PFSK-1 (cell line): ENCODE data around the gene APC2.

Experiments used
- FOXP2 ChIP-seq: optimal IDR thresholded peaks from 2 replicates; pipeline ENCODE3; 2011; ENCODE audit warnings: borderline replicate concordance, control low read depth, inconsistent platforms; ENCODE audit not compliant: insufficient read depth; ENCODE audit errors: extremely low read length, extremely low read depth
- POLR2AphosphoS5 ChIP-seq: IDR thresholded peaks from 2 replicates; pipeline ENCODE4 v1.6.1; 2012; ENCODE audit warnings: low read depth, mild to moderate bottlenecking, control low read depth, low read length, moderate library complexity
- REST ChIP-seq, 2 experiments: IDR thresholded peaks; 2 replicates each; pipeline versions ENCODE4 v1.6.1 to v1.8.0; 2011 to 2012; ENCODE audit warnings: low read depth in 2 of 2, low read length in 2 of 2, control low read depth in 1 of 2, inconsistent platforms in 1 of 2, mild to moderate bottlenecking in 1 of 2, moderate library complexity in 1 of 2; ENCODE audit not compliant: insufficient read depth in 1 of 2
- SIN3A ChIP-seq: IDR thresholded peaks from 2 replicates; pipeline ENCODE4 v1.6.1; 2012; ENCODE audit warnings: mild to moderate bottlenecking, low read length, moderate library complexity, borderline replicate concordance; ENCODE audit not compliant: insufficient read depth
- TAF1 ChIP-seq: IDR thresholded peaks from 2 replicates; pipeline ENCODE4 v1.6.1; 2012; ENCODE audit warnings: low read length, control low read depth, borderline replicate concordance; ENCODE audit not compliant: insufficient read depth

DNA sequence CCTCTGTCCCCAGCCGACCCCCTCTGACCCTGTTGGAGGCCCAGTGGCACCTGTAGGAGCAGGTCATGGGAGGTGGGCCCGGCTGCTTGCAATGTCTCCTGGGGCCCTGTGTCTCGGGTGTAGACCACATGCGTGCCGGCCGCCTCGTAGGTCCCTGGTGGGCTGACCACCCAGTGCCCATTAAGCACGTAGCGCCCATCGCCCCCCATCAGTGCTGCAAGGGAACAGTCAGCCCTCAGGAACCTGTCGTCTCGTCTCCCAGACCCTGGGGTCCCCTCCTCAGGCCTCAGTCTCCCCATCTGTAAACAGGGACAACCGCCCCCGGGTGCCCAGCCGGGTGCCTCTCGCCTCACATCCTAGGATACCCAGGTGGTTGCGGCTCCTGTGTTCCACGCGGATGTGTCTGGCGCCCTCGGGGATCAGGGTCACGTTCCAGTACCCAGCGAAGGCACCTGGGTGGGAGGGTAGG lies 57.3 kb downstream of the APC2 start:
- TF ChIP-seq REST (IDR thresholded peaks at IDR 0.05; ENCODE audit: insufficient read depth in 1 of 2, low read depth in 2 of 2, low read length in 2 of 2) (no peak), SIN3A (no peak), POLR2AphosphoS5 (no peak), TAF1 (no peak), FOXP2 (no peak)
